GM15510 (cell line): ENCODE data around the gene MGMT.

Experiments
- POLR2A ChIP-seq: IDR thresholded peaks from 3 replicates; pipeline ENCODE4 v1.6.1; 2011; ENCODE audit warnings: borderline replicate concordance; ENCODE audit not compliant: insufficient read length; ENCODE audit errors: extremely low read depth

The MGMT gene

GRCh38 chr10:129809841-129810240 is 342.8 kb downstream of the MGMT start:
- TF ChIP-seq POLR2A, result no peak

- no peak for TF ChIP-seq POLR2A
Measured at GRCh38 chr10:129811208-129811607, 344.2 kb downstream of the MGMT start.

DNA sequence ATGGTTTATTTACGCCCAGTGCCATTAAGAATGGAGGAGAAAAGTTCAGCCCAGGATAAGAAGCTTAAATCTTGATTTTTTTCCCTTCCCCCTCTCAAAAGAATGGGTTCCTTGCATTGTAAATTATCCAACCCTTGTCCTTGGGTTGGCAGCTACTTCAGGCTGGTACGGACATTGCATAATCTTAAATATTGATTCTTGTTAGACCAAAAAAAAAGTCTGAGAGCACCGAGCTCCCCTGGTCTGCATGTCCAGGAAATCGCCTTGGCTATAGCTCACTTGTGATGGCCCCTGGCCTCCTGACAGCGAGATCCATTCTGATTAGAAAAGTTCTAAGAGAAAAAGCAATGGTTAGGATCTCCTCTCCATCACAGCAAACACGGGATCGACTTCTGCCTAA is 345.4 kb downstream of the MGMT start:
- no peak for TF ChIP-seq POLR2A

GRCh38 chr10:129814681-129815646 is 347.9 kb downstream of the MGMT start:
- no peak for TF ChIP-seq POLR2A

DNA sequence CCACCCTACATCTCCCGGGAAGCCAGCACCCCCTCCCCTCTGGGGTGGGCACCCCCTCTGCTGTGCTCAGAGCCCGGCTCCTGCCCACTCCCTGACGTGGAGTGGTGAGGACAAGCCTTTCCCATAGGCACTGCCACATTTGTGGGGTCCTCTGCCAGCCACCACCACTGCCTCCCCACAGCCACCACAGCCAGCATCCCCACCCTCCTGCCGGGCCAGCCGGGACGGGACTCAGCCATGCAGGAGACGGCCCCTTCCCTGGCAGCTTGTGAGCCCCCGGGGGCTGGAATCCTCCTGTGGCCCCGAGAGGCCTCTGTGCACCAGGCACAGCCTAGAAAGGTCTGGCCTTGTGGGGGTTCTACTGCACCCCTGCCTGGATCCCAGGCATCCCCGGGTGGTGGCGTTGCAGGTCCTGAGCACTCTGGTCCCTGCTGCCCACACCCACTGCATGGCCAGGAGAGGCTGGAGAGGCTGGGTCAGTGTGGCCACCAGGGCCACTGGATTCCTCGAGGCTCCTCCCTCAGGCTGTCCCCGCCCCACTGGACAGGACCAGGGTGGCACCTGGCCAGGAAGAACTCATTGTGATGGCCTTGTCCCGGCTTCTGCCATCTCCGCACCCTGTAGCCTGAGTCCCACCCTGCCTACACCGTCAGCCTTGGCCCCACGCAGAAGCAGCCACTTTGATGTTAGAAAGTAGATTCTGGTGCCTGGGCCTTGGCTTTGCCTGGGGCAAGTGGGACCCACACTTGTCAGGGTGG is 349.0 kb downstream of the MGMT start:
- no peak for TF ChIP-seq POLR2A

DNA sequence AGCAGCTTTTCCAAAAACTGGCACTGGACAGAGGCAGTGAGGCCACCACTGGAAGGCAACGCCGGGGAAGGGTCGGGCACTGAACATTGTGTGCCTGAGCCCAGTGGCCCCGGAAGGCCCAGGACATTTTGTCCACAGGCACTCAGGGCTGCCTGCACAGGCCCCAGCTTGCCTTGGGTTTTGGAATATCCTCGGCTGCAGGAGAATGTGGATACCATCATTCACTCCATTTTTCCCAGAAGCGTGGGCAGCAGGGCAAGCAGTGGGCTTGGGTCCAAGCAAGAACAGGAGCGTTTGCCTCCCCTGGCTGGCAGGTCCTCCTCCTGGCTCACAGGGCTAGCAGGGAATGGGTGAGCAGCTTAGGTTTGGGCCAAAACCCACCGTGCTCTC is 349.6 kb downstream of the MGMT start:
- TF ChIP-seq POLR2A, result no peak
